DMS 273 treated with DMSO at 0.1 percent for 48 hours (cell line): Measurements from ENCODE around the gene CDKN1A.

Experiments used
- DNase-seq: peaks from one replicate; lab custom pipeline; 2025; lab: John Stamatoyannopoulos, UW

CDKN1A gene

GRCh38 chr6:36677059-36677749, 1.3 kb upstream of the CDKN1A start:
- DNase-seq, result no peak

GRCh38 chr6:36677753-36678487, 594 bp upstream of the CDKN1A start:
- no peak for DNase-seq

- no peak for DNase-seq
These were observed 724 bp downstream of the CDKN1A start for GRCh38 chr6:36679043-36679833.

GRCh38 chr6:36682328-36683144, 4.0 kb downstream of the CDKN1A start:
- peak; percentile 53 for DNase-seq

GRCh38 chr6:36683145-36683655, 4.7 kb downstream of the CDKN1A start:
- DNase-seq, result no peak

- DNase-seq, result no peak
These were observed 5.3 kb downstream of the CDKN1A start for GRCh38 chr6:36683656-36684446.

GRCh38 chr6:36684447-36684812, 5.9 kb downstream of the CDKN1A start:
- no peak for DNase-seq

GRCh38 chr6:36685166-36685924, 6.8 kb downstream of the CDKN1A start:
- no peak for DNase-seq

- no peak for DNase-seq
These were observed 7.6 kb downstream of the CDKN1A start for GRCh38 chr6:36685926-36686667.

- no peak for DNase-seq
These were observed 8.4 kb downstream of the CDKN1A start for GRCh38 chr6:36686668-36687513.

- no peak for DNase-seq
These were observed 9.7 kb downstream of the CDKN1A start for GRCh38 chr6:36688063-36688738.

GRCh38 chr6:36688739-36689075, 10.2 kb downstream of the CDKN1A start:
- DNase-seq, result no peak

- no peak for DNase-seq
These were observed 12.5 kb downstream of the CDKN1A start for GRCh38 chr6:36691011-36691410.

GRCh38 chr6:36691612-36692011, 13.1 kb downstream of the CDKN1A start:
- no peak for DNase-seq

GRCh38 chr6:36692220-36692619, 13.7 kb downstream of the CDKN1A start:
- no peak for DNase-seq

GRCh38 chr6:36692861-36693702, 14.6 kb downstream of the CDKN1A start:
- no peak for DNase-seq

- no peak for DNase-seq
These were observed 16.1 kb downstream of the CDKN1A start for GRCh38 chr6:36694616-36695015.
